HepG2 (cell line): Measurements from ENCODE around the gene CYP4F2.

Experiments used
- ERF ChIP-seq: IDR thresholded peaks from 2 replicates; pipeline ENCODE4 v1.6.1; 2018; ENCODE audit warnings: missing biosample characterization, missing genetic modification reagents
- POLR2A ChIP-seq, 2 experiments: IDR thresholded peaks; 2 replicates each; pipeline ENCODE4 v1.6.1; 2011; ENCODE audit warnings: low read depth in 2 of 2, low read length in 2 of 2, mild to moderate bottlenecking in 1 of 2, moderate library complexity in 1 of 2; ENCODE audit not compliant: insufficient read depth in 1 of 2
- POLR2AphosphoS5 ChIP-seq: IDR thresholded peaks from 2 replicates; pipeline ENCODE4 v1.6.1; 2012; ENCODE audit warnings: low read depth, low read length
- THRA ChIP-seq: sonication (generic); formaldehyde crosslinking; IDR thresholded peaks from 2 replicates; pipeline ENCODE4 v1.4.0; 2020; ENCODE audit warnings: missing genetic modification reagents, borderline replicate concordance
- ZBTB7B ChIP-seq: sonication (generic); formaldehyde crosslinking; IDR thresholded peaks from 2 replicates; pipeline ENCODE4 v1.4.0; 2020; ENCODE audit warnings: missing genetic modification reagents

GRCh38 chr19:15894359-15894758 is 3.5 kb downstream of the CYP4F2 start:
- TF ChIP-seq POLR2A (IDR thresholded peaks at IDR 0.05; ENCODE audit: insufficient read depth in 1 of 2, low read depth in 2 of 2, low read length in 2 of 2) (no peak), THRA (CRISPR knock-in tag) (no peak), ZBTB7B (CRISPR knock-in tag) (no peak), POLR2AphosphoS5 (no peak), ERF (no peak)
